ENCODE measurements around the gene LMTK3. TPM values are rescaled to one million over a fixed set of nuclear protein-coding genes. Genes with fewer than 3 reads are reported as not detected.
A peak's percentile ranks its signal among the peaks of the same experiment; 100 is the strongest.

LMTK3 gene
- total RNA-seq, 2 donors from 2014 or later: 1.7 to 3.1 TPM

DNA sequence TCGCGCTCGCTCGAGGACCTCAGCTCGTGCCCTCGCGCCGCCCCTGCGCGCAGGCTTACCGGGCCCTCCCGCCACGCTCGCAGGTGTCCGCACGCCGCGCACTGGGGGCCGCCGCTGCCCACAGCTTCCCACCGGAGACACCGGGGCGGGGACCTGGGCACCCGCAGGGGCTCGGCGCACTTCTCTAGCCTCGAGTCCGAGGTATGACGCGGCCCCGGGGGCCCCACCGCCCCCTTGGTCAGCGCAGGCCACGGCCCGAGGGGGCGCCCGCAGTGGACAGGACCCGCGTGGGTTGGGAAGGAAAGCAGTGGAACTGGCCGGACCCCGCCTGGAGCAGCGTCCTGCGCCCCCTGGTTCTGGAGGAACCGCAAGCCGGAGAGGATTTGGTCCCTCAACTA, 67.9 kb downstream of the LMTK3 start:
- TF ChIP-seq CTCF (IDR thresholded peaks at IDR 0.05): no peak
- H3K27me3 ChIP-seq: peaks cover 27% of the 10 kb centered on the region
- H3K9me3 ChIP-seq: no peaks in the 10 kb centered on the region
- intact Hi-C loops (cut with DNase I): no loop called here
- peaks cover 4% of the 10 kb centered on the region for H3K36me3 ChIP-seq
- H3K4me3 ChIP-seq: peak overlapping the region; percentile 13
- no peak overlapping the region for H3K9ac ChIP-seq (ENCODE audit: low read depth in 2 of 2, low read length in 2 of 2)
- peaks cover 4% of the 10 kb centered on the region for H3K4me1 ChIP-seq
- no peak overlapping the region for H3K27ac ChIP-seq
- DNase-seq: no peak

DNA sequence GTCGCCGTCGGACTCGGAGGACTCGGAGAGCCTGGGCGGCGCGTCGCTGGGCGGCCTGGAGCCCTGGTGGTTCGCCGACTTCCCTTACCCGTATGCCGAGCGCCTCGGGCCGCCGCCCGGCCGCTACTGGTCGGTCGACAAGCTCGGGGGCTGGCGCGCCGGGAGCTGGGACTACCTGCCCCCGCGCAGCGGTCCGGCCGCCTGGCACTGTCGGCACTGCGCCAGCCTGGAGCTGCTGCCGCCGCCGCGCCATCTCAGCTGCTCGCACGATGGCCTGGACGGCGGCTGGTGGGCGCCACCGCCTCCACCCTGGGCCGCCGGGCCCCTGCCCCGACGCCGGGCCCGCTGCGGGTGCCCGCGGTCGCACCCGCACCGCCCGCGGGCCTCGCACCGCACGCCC, 68.4 kb downstream of the LMTK3 start:
- Histone ChIP-seq H3K27me3 (peaks cover 27% of the 10 kb centered on the region), H3K9me3 (no peaks in the 10 kb centered on the region), H3K4me1 (peaks cover 4% of the 10 kb centered on the region), H3K36me3 (peaks cover 4% of the 10 kb centered on the region), H3K27ac (no peak overlapping the region), H3K9ac (ENCODE audit: low read depth in 2 of 2, low read length in 2 of 2) (no peak overlapping the region), H3K4me3 (no peak overlapping the region)
- TF ChIP-seq CTCF (IDR thresholded peaks at IDR 0.05): no peak
- intact Hi-C loops (cut with DNase I): no loop called here
- no peak for DNase-seq

DNA sequence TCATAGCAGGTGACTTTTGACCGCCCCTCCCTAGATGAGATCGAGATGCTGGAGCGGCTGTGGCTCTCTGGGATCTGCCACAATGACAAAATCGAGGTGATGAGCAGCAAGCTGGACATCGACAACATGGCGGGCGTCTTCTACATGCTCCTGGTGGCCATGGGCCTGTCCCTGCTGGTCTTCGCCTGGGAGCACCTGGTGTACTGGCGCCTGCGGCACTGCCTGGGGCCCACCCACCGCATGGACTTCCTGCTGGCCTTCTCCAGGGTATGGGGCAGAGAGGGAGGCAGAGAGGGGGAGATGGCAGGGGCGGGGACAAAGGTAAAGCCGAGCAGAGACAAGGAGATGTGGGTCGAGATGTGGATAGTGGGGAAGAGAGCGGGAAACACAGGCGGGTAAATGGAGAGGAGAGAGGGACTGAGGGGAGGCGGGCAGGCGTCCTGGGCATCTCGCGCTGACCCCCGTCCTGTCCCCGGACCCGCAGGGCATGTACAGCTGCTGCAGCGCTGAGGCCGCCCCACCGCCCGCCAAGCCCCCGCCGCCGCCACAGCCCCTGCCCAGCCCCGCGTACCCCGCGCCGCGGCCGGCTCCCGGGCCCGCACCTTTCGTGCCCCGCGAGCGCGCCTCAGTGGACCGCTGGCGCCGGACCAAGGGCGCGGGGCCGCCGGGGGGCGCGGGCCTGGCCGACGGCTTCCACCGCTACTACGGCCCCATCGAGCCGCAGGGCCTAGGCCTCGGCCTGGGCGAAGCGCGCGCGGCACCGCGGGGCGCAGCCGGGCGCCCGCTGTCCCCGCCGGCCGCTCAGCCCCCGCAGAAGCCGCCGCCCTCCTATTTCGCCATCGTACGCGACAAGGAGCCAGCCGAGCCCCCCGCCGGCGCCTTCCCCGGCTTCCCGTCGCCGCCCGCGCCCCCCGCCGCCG, 69.3 kb downstream of the LMTK3 start:
- peaks cover 3% of the 10 kb centered on the region for H3K36me3 ChIP-seq
- H3K4me3 ChIP-seq: no peak overlapping the region

DNA sequence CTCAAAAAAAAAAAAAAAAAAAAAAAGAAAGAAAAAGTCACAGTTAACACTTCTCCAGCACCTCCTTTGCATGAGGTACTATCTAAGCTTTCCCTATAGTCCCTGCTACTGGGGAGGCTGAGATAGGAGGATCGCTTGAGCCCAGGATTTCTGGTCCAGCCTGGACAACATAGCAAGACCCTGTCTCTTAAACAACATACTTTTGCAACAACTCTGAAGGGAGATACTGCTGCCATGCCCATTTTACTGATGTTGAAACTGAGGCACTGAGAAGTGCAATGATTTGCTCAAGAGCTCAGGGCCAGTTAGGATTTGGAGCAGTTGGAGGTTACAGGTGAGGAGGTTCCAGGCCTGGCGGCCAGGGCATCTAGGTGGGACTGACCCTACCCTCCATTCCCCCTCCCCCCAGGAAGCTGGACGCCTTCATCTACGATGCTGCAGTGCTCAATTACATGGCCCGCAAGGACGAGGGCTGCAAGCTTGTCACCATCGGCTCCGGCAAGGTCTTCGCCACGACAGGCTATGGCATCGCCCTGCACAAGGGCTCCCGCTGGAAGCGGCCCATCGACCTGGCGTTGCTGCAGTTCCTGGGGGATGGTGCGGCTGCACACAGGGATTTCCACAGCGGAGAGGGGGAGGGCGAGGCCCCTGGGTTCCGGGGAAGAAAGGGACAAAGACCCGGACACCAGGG, 70.1 kb downstream of the LMTK3 start:
- Histone ChIP-seq H3K27ac (no peak overlapping the region), H3K4me1 (peaks cover 2% of the 10 kb centered on the region), H3K9ac (ENCODE audit: low read depth in 2 of 2, low read length in 2 of 2) (no peak overlapping the region), H3K36me3 (no peaks in the 10 kb centered on the region), H3K27me3 (peaks cover 27% of the 10 kb centered on the region), H3K9me3 (no peaks in the 10 kb centered on the region), H3K4me3 (no peak overlapping the region)
- no peak for TF ChIP-seq CTCF (IDR thresholded peaks at IDR 0.05)
- no peak for DNase-seq
- intact Hi-C loops (cut with DNase I): no loop called here

More for the DNA sequence above, 69.3 kb downstream of the LMTK3 start:
- Histone ChIP-seq H3K27ac (no peak overlapping the region), H3K9ac (ENCODE audit: low read depth in 2 of 2, low read length in 2 of 2) (no peak overlapping the region), H3K4me1 (peaks cover 4% of the 10 kb centered on the region), H3K9me3 (no peaks in the 10 kb centered on the region), H3K27me3 (peaks cover 27% of the 10 kb centered on the region)
- no peak for DNase-seq
- intact Hi-C loops (cut with DNase I): no loop called here
- no peak for TF ChIP-seq CTCF (IDR thresholded peaks at IDR 0.05)

DNA sequence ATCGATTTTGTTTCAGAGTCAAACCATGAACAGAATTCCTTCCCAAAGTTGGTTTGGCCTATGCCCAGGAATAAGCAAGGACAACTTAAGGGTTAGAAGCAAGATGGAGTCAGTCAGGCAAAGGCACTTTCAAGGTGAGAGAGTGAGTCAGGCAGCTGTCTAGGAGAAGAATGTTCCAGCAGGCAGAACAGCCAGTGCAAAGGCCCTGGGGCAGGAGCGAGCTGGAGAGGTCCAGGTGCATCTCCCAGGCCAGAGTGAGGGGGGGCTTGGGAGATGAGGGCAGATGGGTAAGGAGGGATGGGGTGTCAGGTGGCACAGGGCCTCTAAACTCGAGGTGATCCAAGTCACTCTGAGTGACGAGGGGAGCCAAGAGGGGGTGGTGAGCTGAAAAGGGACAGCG, 75.0 kb downstream of the LMTK3 start:
- Histone ChIP-seq H3K4me1 (no peaks in the 10 kb centered on the region), H3K36me3 (no peaks in the 10 kb centered on the region), H3K9ac (ENCODE audit: low read depth in 2 of 2, low read length in 2 of 2) (no peak overlapping the region), H3K4me3 (no peak overlapping the region), H3K27ac (no peak overlapping the region), H3K27me3 (peaks cover 2% of the 10 kb centered on the region), H3K9me3 (no peaks in the 10 kb centered on the region)
- no peak for TF ChIP-seq CTCF (IDR thresholded peaks at IDR 0.05)
- intact Hi-C loops (cut with DNase I): no loop called here
- DNase-seq: no peak

Other genes starting within 250 kb of the LMTK3 start
- under 1 TPM in 1 of 2 donors, not detected in 1; 0.21 TPM for gene ZNF114, start 241.8 kb downstream of the LMTK3 start, total RNA-seq
- 10 to 100 TPM; 11.6 to 29.4 TPM for gene EMP3, start 186.3 kb downstream of the LMTK3 start, total RNA-seq
- gene TMEM143, start 147.9 kb downstream of the LMTK3 start, total RNA-seq: 10 to 100 TPM in 1 of 2 donors, 1 to 10 TPM in 1; 8.9 to 18.2 TPM
- gene SYNGR4, start 147.5 kb downstream of the LMTK3 start, total RNA-seq: not detected
- gene KDELR1, start 120.3 kb downstream of the LMTK3 start, total RNA-seq: 100 to 1,000 TPM; 233 to 249 TPM
- gene GRIN2D, start 118.2 kb downstream of the LMTK3 start, total RNA-seq: under 1 TPM; 0.35 to 0.49 TPM
- gene GRWD1, start 65.9 kb downstream of the LMTK3 start, total RNA-seq: 10 to 100 TPM; 17.0 to 45.8 TPM
- under 1 TPM; 0.35 to 0.99 TPM for gene KCNJ14, start 56.3 kb downstream of the LMTK3 start, total RNA-seq
- 10 to 100 TPM; 55.4 to 70.2 TPM for gene CYTH2, start 42.5 kb downstream of the LMTK3 start, total RNA-seq
- 1 to 10 TPM; 1.4 to 7.7 TPM for gene SULT2B1, start 40.3 kb upstream of the LMTK3 start, total RNA-seq
- gene SPACA4, start 94.9 kb upstream of the LMTK3 start, total RNA-seq: under 1 TPM in 1 of 2 donors, not detected in 1; 0.27 TPM
- 100 to 1,000 TPM; 150 to 198 TPM for gene FAM83E, start 103.2 kb upstream of the LMTK3 start, total RNA-seq
- 1,000 to 10,000 TPM; 1,499 to 1,736 TPM for gene RPL18, start 107.3 kb upstream of the LMTK3 start, total RNA-seq
- gene SPHK2, start 107.7 kb upstream of the LMTK3 start, total RNA-seq: 10 to 100 TPM; 36.2 to 48.4 TPM
- 1 to 10 TPM; 4.7 to 8.9 TPM for gene DBP, start 125.5 kb upstream of the LMTK3 start, total RNA-seq
- 1 to 10 TPM; 1.4 to 2.7 TPM for gene CA11, start 134.4 kb upstream of the LMTK3 start, total RNA-seq
- under 1 TPM in 1 of 2 donors, not detected in 1; 0.32 TPM for gene NTN5, start 161.2 kb upstream of the LMTK3 start, total RNA-seq
- gene FUT2, start 184.1 kb upstream of the LMTK3 start, total RNA-seq: 100 to 1,000 TPM; 125 to 141 TPM
- 1 to 10 TPM in 1 of 2 donors, under 1 TPM in 1; 0.35 to 1.2 TPM for gene MAMSTR, start 207.9 kb upstream of the LMTK3 start, total RNA-seq
- 1 to 10 TPM; 2.2 to 4.8 TPM for gene RASIP1, start 228.8 kb upstream of the LMTK3 start, total RNA-seq
- not detected for gene IZUMO1, start 235.1 kb upstream of the LMTK3 start, total RNA-seq
- under 1 TPM; 0.59 to 0.80 TPM for gene FUT1, start 240.8 kb upstream of the LMTK3 start, total RNA-seq
- gene FGF21, start 243.7 kb upstream of the LMTK3 start, total RNA-seq: not detected

All from colonic mucosa (tissue), 4 donors.